ENCODE measurements around the gene PRM3.

Gene PRM3

GRCh38 chr16:11280616-11281522, 7.4 kb upstream of the PRM3 start, which contains the start of gene PRM1:
TSS of gene PRM1 (minus strand) at chr16:11281330. CDS start at chr16:11281238, 92 bp downstream.
- DNase-seq (ENCODE audit: low read depth): no peak

- no peak for DNase-seq (ENCODE audit: low read depth)
These were observed 5.5 kb upstream of the PRM3 start for GRCh38 chr16:11278681-11279628.

- DNase-seq (ENCODE audit: low read depth): no peak
These were observed 4.3 kb upstream of the PRM3 start for GRCh38 chr16:11277607-11278337.

GRCh38 chr16:11276896-11277593, 3.6 kb upstream of the PRM3 start:
- DNase-seq (ENCODE audit: low read depth): no peak

GRCh38 chr16:11276143-11276895, 2.9 kb upstream of the PRM3 start, which contains the start of gene PRM2:
TSS of gene PRM2 (minus strand) at chr16:11276480. CDS start at chr16:11276370, 110 bp downstream.
- no peak for DNase-seq (ENCODE audit: low read depth)

- DNase-seq (ENCODE audit: low read depth): no peak
These were observed 1.5 kb upstream of the PRM3 start for GRCh38 chr16:11274964-11275363.

GRCh38 chr16:11273721-11274324, 394 bp upstream of the PRM3 start:
- DNase-seq (ENCODE audit: low read depth): no peak

- DNase-seq (ENCODE audit: low read depth): no peak
These were observed 945 bp downstream of the PRM3 start for GRCh38 chr16:11272484-11272883.

DNA sequence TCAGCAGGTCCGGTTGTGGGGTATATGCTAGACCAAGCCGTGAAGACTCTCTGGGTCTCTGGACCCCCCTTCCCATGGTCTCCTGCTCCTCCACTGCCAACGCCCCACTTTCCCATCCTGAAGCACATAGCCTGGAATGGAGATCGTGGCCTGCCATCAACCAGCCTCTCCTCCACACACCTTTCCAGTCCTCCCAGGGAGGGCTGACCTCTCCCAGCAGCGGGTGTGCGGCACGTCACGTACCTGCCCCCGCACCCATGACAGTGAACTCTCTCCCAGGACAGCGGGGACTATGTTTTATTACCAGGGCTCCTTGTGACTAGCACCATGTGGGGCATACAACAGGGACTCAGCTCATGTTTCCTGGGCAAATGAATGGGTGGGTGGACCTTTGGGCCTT, 1.8 kb downstream of the PRM3 start:
- no peak for DNase-seq (ENCODE audit: low read depth)

DNA sequence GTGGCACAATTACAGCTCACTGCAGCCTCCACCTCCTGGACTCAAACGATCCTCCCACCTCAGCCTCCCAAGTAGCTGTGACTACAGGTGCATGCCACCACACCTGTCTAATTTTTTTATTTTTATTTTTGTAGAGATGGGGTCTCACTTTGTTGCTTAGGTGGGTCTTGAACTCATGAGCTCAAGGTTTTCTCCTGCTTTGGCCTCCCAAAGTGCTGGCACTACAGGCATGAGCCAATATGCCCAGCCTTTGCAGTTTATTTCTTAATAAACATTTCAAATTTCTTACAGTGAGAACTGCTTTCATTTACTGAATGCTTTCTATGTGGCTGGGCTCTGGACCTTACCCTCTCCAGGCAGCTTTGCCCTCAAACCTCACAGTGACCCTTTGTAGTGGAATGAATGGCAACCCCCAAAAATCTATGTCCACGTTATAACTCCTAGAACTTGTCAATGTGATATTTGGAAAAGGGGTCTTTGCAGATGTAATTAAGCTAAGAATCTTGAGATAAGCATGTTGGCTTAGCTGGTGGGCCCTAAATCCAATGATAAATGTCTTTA, 2.7 kb downstream of the PRM3 start:
- no peak for DNase-seq (ENCODE audit: low read depth)

DNA sequence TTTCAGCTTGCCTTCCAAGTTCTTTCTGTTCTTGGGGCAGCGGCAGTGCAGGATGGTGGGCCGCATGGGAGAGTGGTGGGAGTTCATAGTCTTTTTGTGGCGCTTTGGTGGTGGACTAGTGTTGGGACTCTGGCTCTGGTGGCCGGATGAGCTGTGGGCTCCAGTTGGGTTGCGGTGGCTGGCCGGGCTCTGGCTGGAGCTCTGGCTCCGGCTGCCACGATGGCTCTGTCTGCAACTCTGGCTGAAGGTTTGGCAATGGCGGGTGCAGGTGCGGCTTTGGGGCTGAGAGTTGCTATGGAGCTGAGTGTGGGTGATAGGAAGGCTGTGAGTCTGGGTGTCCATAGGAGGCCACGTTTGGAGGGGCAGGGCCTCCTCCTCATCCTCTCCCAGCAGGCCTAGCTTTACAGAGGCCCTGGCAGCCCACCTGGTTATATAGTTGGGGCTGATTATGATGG, 4.5 kb downstream of the PRM3 start, which contains the start of gene TNP2:
TSS of gene TNP2 (minus strand) at position 405 of the 455 bp plus-strand sequence. CDS start at position 342, 63 bp downstream.
- DNase-seq (ENCODE audit: low read depth): no peak

GRCh38 chr16:11265124-11265523, 8.3 kb downstream of the PRM3 start:
- no peak for DNase-seq (ENCODE audit: low read depth)

DNA sequence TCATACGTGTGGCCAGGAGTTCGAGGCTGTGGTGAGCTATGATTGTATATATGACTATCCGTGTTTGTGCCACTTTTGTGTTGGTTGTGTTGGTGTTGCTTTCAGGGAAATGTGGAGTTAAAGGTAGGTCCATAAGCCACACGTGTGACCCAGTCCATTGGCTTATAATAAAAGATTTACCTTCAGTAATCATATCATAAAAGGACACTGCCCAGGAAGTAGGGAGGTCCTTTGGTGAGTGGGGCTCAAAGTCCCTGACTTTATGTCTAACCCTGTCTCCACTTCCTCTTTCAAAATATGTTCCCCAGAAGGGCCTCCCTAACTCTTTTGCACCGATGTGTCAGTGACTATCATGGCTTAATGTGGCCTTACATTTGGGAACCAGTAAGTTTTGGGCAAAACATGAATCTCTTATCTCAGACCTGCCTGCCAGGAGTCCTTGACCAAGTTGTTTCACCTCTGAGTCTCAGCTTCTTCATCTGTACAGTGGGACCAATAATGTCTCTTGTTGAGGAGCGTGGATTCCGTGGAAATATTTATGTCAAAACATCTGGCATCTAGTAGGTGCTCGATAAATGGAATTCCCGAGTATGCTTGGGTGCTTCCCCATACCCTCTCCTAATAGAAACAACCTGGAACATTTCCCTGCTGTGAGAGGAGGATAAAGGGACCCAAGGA, 9.1 kb downstream of the PRM3 start:
- DNase-seq (ENCODE audit: low read depth): no peak

- DNase-seq (ENCODE audit: low read depth): no peak
These were observed 9.7 kb downstream of the PRM3 start for GRCh38 chr16:11263737-11264136.

GRCh38 chr16:11262915-11263314, 10.5 kb downstream of the PRM3 start:
- no peak for DNase-seq (ENCODE audit: low read depth)

DNA sequence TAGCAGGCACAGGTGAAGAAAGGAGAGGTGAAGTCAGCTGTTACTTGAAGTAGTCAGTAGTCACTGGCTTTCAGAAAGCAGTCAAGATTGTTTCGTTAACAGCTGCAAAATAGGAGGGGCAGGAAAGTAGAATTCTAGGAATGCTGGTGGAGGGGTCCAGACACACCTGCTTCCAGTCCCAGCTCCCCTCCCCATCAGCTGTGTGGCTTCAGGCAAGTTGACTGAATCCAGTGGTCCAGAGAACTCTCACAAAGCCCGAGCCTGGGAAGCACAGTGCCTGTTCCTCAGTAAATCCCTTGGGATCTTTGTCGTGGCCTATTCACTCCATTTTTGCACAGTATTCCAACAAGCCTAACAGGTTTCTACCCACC, 12.8 kb downstream of the PRM3 start:
- DNase-seq (ENCODE audit: low read depth): no peak

GRCh38 chr16:11259655-11260595, 13.5 kb downstream of the PRM3 start:
- DNase-seq (ENCODE audit: low read depth): no peak
